BLaER1 treated with 17β-estradiol and CSF1 and Interleukin-3, amounts not matched to agents 10 nM and 100 nM (cell line): Measurements from ENCODE around the gene TASL.

Source experiments
- H3K27ac ChIP-seq, 11 experiments: shearing (Covaris generic); formaldehyde crosslinking; 2 replicates each; pipeline ENCODE4 v1.8.1; 2022
- H3K27me3 ChIP-seq, 11 experiments: shearing (Covaris generic); formaldehyde crosslinking; 2 replicates each; pipeline ENCODE4 v1.8.1; 2022
- H3K36me3 ChIP-seq, 11 experiments: shearing (Covaris generic); formaldehyde crosslinking; 2 replicates each; pipeline ENCODE4 v1.8.1; 2022
- H3K4me1 ChIP-seq, 10 experiments: shearing (Covaris generic); formaldehyde crosslinking; 2 replicates each; pipeline ENCODE4 v1.8.1; 2022
- H3K4me2 ChIP-seq, 11 experiments: shearing (Covaris generic); formaldehyde crosslinking; 2 replicates each; pipeline ENCODE4 v1.8.1; 2022
- H3K4me3 ChIP-seq, 10 experiments: shearing (Covaris generic); formaldehyde crosslinking; 2 replicates each; pipeline ENCODE4 v1.8.1; 2022
- H3K9ac ChIP-seq, 11 experiments: shearing (Covaris generic); formaldehyde crosslinking; 2 replicates each; pipeline ENCODE4 v1.8.1; 2022
- H3K9me3 ChIP-seq, 11 experiments: shearing (Covaris generic); formaldehyde crosslinking; replicated peaks in 1 of 11; 2 replicates each; pipeline ENCODE4 v1.8.1; 2022
- H4K20me1 ChIP-seq, 11 experiments: shearing (Covaris generic); formaldehyde crosslinking; 2 replicates each; pipeline ENCODE4 v1.8.1; 2022
- Cebpa-rat ChIP-seq, 11 experiments: shearing (Covaris generic); IDR thresholded peaks; 2 replicates each; pipeline ENCODE4 v1.8.1; 2022

TASL gene

DNA sequence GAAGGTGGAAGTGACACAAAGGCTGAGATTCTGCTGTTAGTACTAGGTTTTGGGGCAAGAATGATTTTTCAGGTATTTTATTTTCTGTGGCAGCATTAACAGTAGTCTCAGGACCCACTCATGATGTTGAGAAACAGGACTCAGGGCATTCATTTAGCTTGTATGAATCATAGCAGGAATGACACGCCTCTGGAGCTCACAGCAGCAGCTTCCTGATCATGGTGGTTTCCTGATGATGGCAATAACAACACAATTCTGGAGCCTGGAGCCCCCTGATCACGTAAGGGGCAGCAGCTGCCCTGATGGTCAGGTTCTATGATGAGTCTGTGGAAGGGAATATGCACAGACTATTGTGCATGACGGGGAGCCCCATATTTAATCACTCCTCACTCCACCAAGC lies 47.0 kb downstream of the TASL start:
- no peaks in the 10 kb centered on the region for H3K27me3 ChIP-seq
- peak overlapping the region in 2 of 11 experiments; percentile 29 to 33; a peak in 3 of 22 replicates for H3K27ac ChIP-seq
- TF ChIP-seq Cebpa-rat (IDR thresholded peaks at IDR 0.05), result no peak
- peaks cover 23 to 43% (median 34%) of the 10 kb centered on the region in 11 experiments for H3K9me3 ChIP-seq
- no peak overlapping the region for H3K9ac ChIP-seq
- H4K20me1 ChIP-seq, result peaks cover 0 to 4% (median 0%) of the 10 kb centered on the region in 11 experiments; a peak in 2 of 22 replicates
- H3K4me1 ChIP-seq, result peaks cover 0 to 30% (median 14%) of the 10 kb centered on the region in 10 experiments; a peak in 14 of 20 replicates
- H3K4me3 ChIP-seq, result no peak overlapping the region
- peaks cover 22 to 66% (median 55%) of the 10 kb centered on the region in 11 experiments; a peak in 21 of 22 replicates for H3K36me3 ChIP-seq
- peak overlapping the region in 7 of 11 experiments; percentile 12 to 47 (median 31); a peak in 12 of 22 replicates for H3K4me2 ChIP-seq

DNA sequence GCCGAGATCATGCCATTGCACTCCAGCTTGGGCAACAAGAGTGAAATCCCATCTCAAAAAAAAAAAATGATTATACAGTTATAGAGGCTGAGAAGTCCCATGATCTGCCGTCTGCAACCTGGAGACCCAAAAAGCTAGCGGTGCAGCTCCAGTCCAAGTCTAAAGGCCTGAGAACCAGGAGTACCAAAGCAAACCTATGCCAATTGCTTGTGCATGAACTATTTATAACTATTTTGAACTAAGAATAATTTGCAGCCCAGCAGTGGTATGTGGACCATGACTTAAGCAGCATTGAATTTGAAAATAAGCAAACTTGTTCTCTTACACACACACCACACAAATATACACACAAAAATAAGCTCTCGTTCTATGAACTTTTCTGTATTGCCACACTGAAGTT lies 51.8 kb downstream of the TASL start:
- H3K27me3 ChIP-seq, result no peaks in the 10 kb centered on the region
- no peak overlapping the region for H3K4me2 ChIP-seq

DNA sequence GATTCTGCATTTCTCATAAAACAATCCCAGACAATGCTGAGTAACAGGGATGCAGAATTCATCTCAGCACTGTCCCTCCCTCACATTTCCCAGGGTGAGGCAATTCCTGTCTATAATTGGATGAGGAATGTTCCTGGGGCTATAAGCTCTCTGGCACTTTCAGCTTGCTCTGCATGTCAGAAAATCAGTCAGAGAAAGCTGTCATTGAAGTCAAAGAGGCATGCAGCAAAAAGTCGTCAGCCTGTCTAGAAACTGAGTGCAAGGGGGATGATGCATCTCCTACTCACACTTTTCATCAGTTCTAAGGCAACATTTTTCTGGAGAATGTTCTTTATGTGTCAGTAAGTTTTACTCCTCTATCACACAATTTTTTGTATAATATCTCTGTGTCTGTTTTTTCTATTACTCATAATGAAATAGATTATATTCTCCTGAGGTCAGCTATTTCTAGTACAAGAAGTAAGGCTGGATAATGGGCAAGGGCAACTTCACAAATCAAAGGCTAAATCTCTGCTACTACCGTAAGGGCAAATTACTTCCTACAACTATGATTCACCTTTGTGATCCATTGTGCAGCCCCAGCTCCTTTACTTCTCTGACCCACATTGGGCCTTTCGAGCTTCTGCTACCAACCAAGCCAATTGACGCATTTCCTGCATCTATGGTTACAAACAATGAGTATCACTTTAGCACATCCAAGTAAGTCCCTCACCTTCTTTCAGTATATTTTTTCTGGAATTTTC lies 56.0 kb downstream of the TASL start:
- Histone ChIP-seq H4K20me1 (no peaks in the 10 kb centered on the region), H3K27me3 (no peaks in the 10 kb centered on the region), H3K4me3 (no peak overlapping the region), H3K36me3 (peaks cover 0 to 30% (median 13%) of the 10 kb centered on the region in 11 experiments; a peak in 15 of 22 replicates), H3K9me3 (peaks cover 0 to 16% (median 8%) of the 10 kb centered on the region in 11 experiments; a peak in 7 of 22 replicates), H3K27ac (no peak overlapping the region), H3K9ac (no peak overlapping the region), H3K4me1 (peaks cover 0 to 9% (median 0%) of the 10 kb centered on the region in 10 experiments; a peak in 3 of 20 replicates), H3K4me2 (no peak overlapping the region)
- TF ChIP-seq Cebpa-rat (IDR thresholded peaks at IDR 0.05), result no peak

More for the DNA sequence above, 51.8 kb downstream of the TASL start:
- H3K9ac ChIP-seq, result no peak overlapping the region
- H3K4me3 ChIP-seq, result no peak overlapping the region
- no peaks in the 10 kb centered on the region for H4K20me1 ChIP-seq
- H3K9me3 ChIP-seq, result peaks cover 23 to 40% (median 29%) of the 10 kb centered on the region in 11 experiments
- peaks cover 23 to 63% (median 46%) of the 10 kb centered on the region in 11 experiments for H3K36me3 ChIP-seq
- H3K27ac ChIP-seq, result no peak overlapping the region
- H3K4me1 ChIP-seq, result peaks cover 0 to 8% (median 5%) of the 10 kb centered on the region in 10 experiments; a peak in 14 of 20 replicates
- no peak for TF ChIP-seq Cebpa-rat (IDR thresholded peaks at IDR 0.05)

DNA sequence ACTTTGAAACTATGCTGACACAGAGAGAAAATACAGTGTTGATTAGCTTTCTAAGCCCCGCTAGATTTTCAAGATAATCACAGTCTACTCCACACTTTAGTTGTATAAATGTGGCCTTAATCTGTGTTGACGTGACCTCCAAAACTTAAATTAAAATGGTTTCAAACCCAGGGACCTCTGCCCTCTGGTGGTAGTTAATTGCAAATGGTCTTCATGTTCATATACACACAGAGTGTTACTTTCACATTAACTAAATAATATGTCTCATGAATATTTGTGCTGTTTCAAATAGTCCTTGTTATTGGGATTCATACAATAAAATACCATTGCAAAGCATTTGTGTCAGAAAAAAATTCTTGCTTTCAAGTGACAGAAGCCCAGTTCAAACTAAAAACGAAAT lies 64.3 kb downstream of the TASL start:
- Histone ChIP-seq H3K9me3 (peaks cover 4 to 23% (median 10%) of the 10 kb centered on the region in 11 experiments; a peak in 13 of 22 replicates), H4K20me1 (no peaks in the 10 kb centered on the region), H3K36me3 (peaks cover 0 to 12% (median 4%) of the 10 kb centered on the region in 11 experiments; a peak in 3 of 22 replicates), H3K27ac (no peak overlapping the region), H3K4me3 (no peak overlapping the region), H3K9ac (no peak overlapping the region), H3K4me1 (peaks cover 0 to 29% (median 16%) of the 10 kb centered on the region in 10 experiments; a peak in 14 of 20 replicates), H3K4me2 (peak overlapping the region in 7 of 11 experiments; percentile 31 to 74 (median 56); a peak in 11 of 22 replicates), H3K27me3 (no peaks in the 10 kb centered on the region)
- TF ChIP-seq Cebpa-rat (IDR thresholded peaks at IDR 0.05), result no peak
